SK-N-SH (cell line): ENCODE measurements around the gene SLC13A1. TPM values are rescaled to one million over a fixed set of nuclear protein-coding genes. Genes with fewer than 3 reads are reported as not detected.

Experiments used
- CTCF ChIA-PET: fragments of 300-600, 350-600 bp; formaldehyde crosslinking; extraction: SDS; loops from one replicate; lab custom pipeline; 2021; lab: Yijun Ruan, JAX
- POLR2A ChIA-PET: fragments of 350-600 bp; sonication (Branson Sonifier 250); formaldehyde crosslinking; extraction: SDS; loops from one replicate; lab custom pipeline; 2020; ENCODE audit warnings: antibody characterized with exemption, inconsistent platforms; lab: Yijun Ruan, JAX
- DNase-seq: peaks from one replicate; pipeline ENCODE4 v3.0.0; 2012
- H2AFZ ChIP-seq: fragments of 200-600 bp; sonication (generic); 2 replicates; pipeline ENCODE4 v1.8.1; 2016; ENCODE audit warnings: antibody characterized with exemption, mild to moderate bottlenecking, low read depth
- H3F3A ChIP-seq: fragments of 200-600 bp; sonication (generic); replicated peaks from 2 replicates; pipeline ENCODE3; 2016; ENCODE audit warnings: antibody characterized with exemption, mild to moderate bottlenecking; ENCODE audit not compliant: insufficient read depth
- H3K27ac ChIP-seq, 2 experiments: fragments of 200-500 bp in 1 of 2; fragments of 200-600 bp in 1 of 2; sonication (Bioruptor generic) in 1 of 2; sonication (generic), shearing (Covaris generic) in 1 of 2; 2 replicates each; pipeline versions ENCODE4 v1.5.1 to v1.6.1; 2014 to 2016; ENCODE audit warnings: low read depth in 2 of 2, inconsistent platforms in 1 of 2, low read length in 1 of 2, mild to moderate bottlenecking in 1 of 2, mixed read lengths in 1 of 2
- H3K27me3 ChIP-seq: fragments of 200-600 bp; sonication (generic), shearing (Covaris generic); 2 replicates; pipeline ENCODE4 v1.6.1; 2016; ENCODE audit warnings: mixed run types; ENCODE audit not compliant: insufficient read depth
- H3K36me3 ChIP-seq, 2 experiments: fragments of 200-500 bp in 1 of 2; fragments of 200-600 bp in 1 of 2; sonication (Bioruptor generic) in 1 of 2; sonication (generic) in 1 of 2; replicated peaks in 1 of 2; 2 replicates each; pipeline versions ENCODE3 to v1.5.1; 2014 to 2016; ENCODE audit warnings: low read length in 1 of 2, mild to moderate bottlenecking in 1 of 2; ENCODE audit not compliant: insufficient read depth in 2 of 2, control insufficient read depth in 1 of 2
- H3K4me1 ChIP-seq, 2 experiments: fragments of 200-500 bp in 1 of 2; fragments of 200-600 bp in 1 of 2; sonication (Bioruptor generic) in 1 of 2; sonication (generic), shearing (Covaris generic) in 1 of 2; 2 replicates each; pipeline versions ENCODE4 v1.5.1 to v1.6.1; 2014 to 2016; ENCODE audit warnings: low read depth in 1 of 2, low read length in 1 of 2, mixed run types in 1 of 2; ENCODE audit not compliant: insufficient read depth in 2 of 2, control insufficient read depth in 1 of 2
- H3K4me2 ChIP-seq: fragments of 200-600 bp; sonication (generic), shearing (Covaris generic); 2 replicates; pipeline ENCODE4 v1.6.1; 2017; ENCODE audit warnings: mixed run types
- H3K4me3 ChIP-seq, 2 experiments: fragments of 200-500 bp in 1 of 2; fragments of 200-600 bp in 1 of 2; sonication (Bioruptor generic) in 1 of 2; sonication (generic), shearing (Covaris generic) in 1 of 2; 2 replicates each; pipeline versions ENCODE4 v1.5.1 to v1.8.1; 2014 to 2016; ENCODE audit warnings: low read depth in 2 of 2, inconsistent platforms in 1 of 2, low read length in 1 of 2, mild to moderate bottlenecking in 1 of 2, mixed read lengths in 1 of 2, moderate library complexity in 1 of 2
- H3K79me2 ChIP-seq: fragments of 200-600 bp; sonication (generic); 2 replicates; pipeline ENCODE4 v1.8.1; 2017; ENCODE audit warnings: mild to moderate bottlenecking; ENCODE audit not compliant: insufficient read depth
- H3K9ac ChIP-seq: fragments of 200-600 bp; sonication (generic); 2 replicates; pipeline ENCODE4 v1.6.1; 2017; ENCODE audit warnings: mixed run types
- H3K9me2 ChIP-seq: fragments of 200-600 bp; sonication (generic); 2 replicates; pipeline ENCODE4 v1.6.1; 2017; ENCODE audit warnings: mixed run types
- H3K9me3 ChIP-seq: fragments of 200-600 bp; sonication (generic); 2 replicates; pipeline ENCODE4 v1.6.1; 2017; ENCODE audit warnings: mixed run types, mild to moderate bottlenecking, moderate library complexity
- H4K20me1 ChIP-seq: fragments of 200-600 bp; sonication (generic); 2 replicates; pipeline ENCODE4 v1.6.1; 2017; ENCODE audit warnings: mild to moderate bottlenecking, mixed run types; ENCODE audit not compliant: insufficient read depth
- ELF1 ChIP-seq: IDR thresholded peaks from 2 replicates; pipeline ENCODE4 v1.4.0; 2012
- EP300 ChIP-seq, 2 experiments: IDR thresholded peaks; 2 replicates each; pipeline versions ENCODE4 v1.4.0 to v1.6.1; 2012; ENCODE audit warnings: borderline replicate concordance in 1 of 2, low read depth in 1 of 2, low read length in 1 of 2
- FOXJ3 ChIP-seq: sonication (generic); formaldehyde crosslinking; IDR thresholded peaks from 2 replicates; pipeline ENCODE4 v1.5.1; 2020; ENCODE audit warnings: mild to moderate bottlenecking, missing genetic modification reagents
- JUND ChIP-seq: IDR thresholded peaks from 2 replicates; pipeline ENCODE4 v1.4.0; 2012
- MXI1 ChIP-seq: IDR thresholded peaks from 2 replicates; pipeline ENCODE4 v1.6.1; 2012; ENCODE audit warnings: mild to moderate bottlenecking, low read depth, low read length, improper control_type of control experiment
- RCOR1 ChIP-seq: fragments of 150-350 bp; IDR thresholded peaks from 2 replicates; pipeline ENCODE4 v1.6.1; 2017; ENCODE audit warnings: antibody characterized with exemption, low read length
- REST ChIP-seq: IDR thresholded peaks from 2 replicates; pipeline ENCODE4 v1.6.1; 2012; ENCODE audit warnings: mild to moderate bottlenecking, low read depth, low read length, moderate library complexity
- RFX5 ChIP-seq: IDR thresholded peaks from 2 replicates; pipeline ENCODE4 v1.6.1; 2012; ENCODE audit warnings: mild to moderate bottlenecking, improper control_type of control experiment, low read length
- USF1 ChIP-seq: IDR thresholded peaks from 2 replicates; pipeline ENCODE4 v1.4.0; 2012; ENCODE audit warnings: low read depth, borderline replicate concordance
- WGBS: methylation state at CpG from one replicate; pipeline ENCODE4 v1.1.6; 2017; ENCODE audit warnings: low lambda C conversion rate; 5-methylcytosine and 5-hydroxymethylcytosine counted together
- polyA plus RNA-seq, 3 experiments: library from polyadenylated mRNA; depleted of rRNA; stranded (reverse); fragments of >200 nt; gene quantifications; 2 replicates each; pipeline ENCODE4 v1.2.3, GENCODE V29; 2012
- TF ChIP-seq, protein P1 (sequence below): fragments of 150-350 bp; IDR thresholded peaks from 2 replicates; pipeline ENCODE4 v1.6.1; 2016; ENCODE audit warnings: mild to moderate bottlenecking, low read depth, low read length
- TF ChIP-seq, protein P2 (sequence below): IDR thresholded peaks from 2 replicates; pipeline ENCODE4; 2012
- TF ChIP-seq, protein P3 (sequence below): fragments of 150-350 bp; IDR thresholded peaks from 2 replicates; pipeline ENCODE4 v1.6.1; 2017; ENCODE audit warnings: antibody characterized with exemption, low read length, low read depth, borderline replicate concordance
- TF ChIP-seq, protein P4 (sequence below): IDR thresholded peaks from 2 replicates; pipeline ENCODE4 v1.4.0; 2012; ENCODE audit warnings: low read depth

The SLC13A1 gene
- polyA plus RNA-seq, 1 of the 3 experiments (the other 2 are of a cell fraction): not detected

DNA sequence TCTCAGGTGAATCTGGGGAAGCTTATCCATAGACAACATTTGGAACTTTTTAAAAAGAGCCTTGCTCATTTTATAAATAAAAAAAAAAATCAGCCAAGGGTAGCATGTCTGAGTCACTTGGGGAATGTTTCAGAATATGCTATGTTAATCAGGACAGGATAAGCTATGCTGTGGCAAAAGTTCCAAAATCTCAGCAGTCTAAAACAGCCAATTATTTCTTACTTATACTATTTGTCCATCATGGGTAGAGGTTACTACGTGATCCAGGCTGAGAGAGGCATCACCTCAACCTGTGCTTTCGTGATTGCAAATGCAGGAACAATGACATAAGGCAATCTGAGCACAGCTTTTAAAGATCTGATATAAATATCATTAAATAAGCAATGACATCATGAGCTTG, 6.5 kb downstream of the SLC13A1 start:
- no peaks in the 10 kb centered on the region for H4K20me1 ChIP-seq
- H3K9me3 ChIP-seq: no peaks in the 10 kb centered on the region
- H3K9ac ChIP-seq: no peak overlapping the region
- H3K27ac ChIP-seq: no peak overlapping the region
- POLR2A ChIA-PET: no interaction called here
- H3K4me2 ChIP-seq: no peak overlapping the region
- H2AFZ ChIP-seq: no peak overlapping the region
- H3K4me3 ChIP-seq: no peak overlapping the region
- WGBS: 17% methylated on average over 2 of the region's 2 CpGs
- no peaks in the 10 kb centered on the region; a peak in 1 of 4 replicates for H3K4me1 ChIP-seq
- no peaks in the 10 kb centered on the region for H3K36me3 ChIP-seq
- CTCF ChIA-PET: interaction anchor here (1.0 to 1.3 kb wide), 2 partner anchors 13 to 176 kb away, joined by 3 to 4 read pairs; no protein-coding TSS in a partner anchor
- no peaks in the 10 kb centered on the region for H3F3A ChIP-seq
- no peaks in the 10 kb centered on the region for H3K9me2 ChIP-seq
- TF ChIP-seq EP300 (IDR thresholded peaks at IDR 0.05; ENCODE audit: borderline replicate concordance in 1 of 2, low read depth in 1 of 2, low read length in 1 of 2) (no peak), JUND (no peak), RFX5 (no peak), USF1 (no peak), REST (no peak), MXI1 (no peak)
- TF ChIP-seq, protein P1, sequence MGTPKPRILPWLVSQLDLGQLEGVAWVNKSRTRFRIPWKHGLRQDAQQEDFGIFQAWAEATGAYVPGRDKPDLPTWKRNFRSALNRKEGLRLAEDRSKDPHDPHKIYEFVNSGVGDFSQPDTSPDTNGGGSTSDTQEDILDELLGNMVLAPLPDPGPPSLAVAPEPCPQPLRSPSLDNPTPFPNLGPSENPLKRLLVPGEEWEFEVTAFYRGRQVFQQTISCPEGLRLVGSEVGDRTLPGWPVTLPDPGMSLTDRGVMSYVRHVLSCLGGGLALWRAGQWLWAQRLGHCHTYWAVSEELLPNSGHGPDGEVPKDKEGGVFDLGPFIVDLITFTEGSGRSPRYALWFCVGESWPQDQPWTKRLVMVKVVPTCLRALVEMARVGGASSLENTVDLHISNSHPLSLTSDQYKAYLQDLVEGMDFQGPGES: no peak
- TF ChIP-seq, protein P2, sequence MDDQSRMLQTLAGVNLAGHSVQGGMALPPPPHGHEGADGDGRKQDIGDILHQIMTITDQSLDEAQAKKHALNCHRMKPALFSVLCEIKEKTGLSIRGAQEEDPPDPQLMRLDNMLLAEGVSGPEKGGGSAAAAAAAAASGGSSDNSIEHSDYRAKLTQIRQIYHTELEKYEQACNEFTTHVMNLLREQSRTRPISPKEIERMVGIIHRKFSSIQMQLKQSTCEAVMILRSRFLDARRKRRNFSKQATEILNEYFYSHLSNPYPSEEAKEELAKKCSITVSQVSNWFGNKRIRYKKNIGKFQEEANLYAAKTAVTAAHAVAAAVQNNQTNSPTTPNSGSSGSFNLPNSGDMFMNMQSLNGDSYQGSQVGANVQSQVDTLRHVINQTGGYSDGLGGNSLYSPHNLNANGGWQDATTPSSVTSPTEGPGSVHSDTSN: no peak
- H3K79me2 ChIP-seq: no peaks in the 10 kb centered on the region
- H3K27me3 ChIP-seq: no peaks in the 10 kb centered on the region
- no peak for DNase-seq

- Histone ChIP-seq H3K4me3 (no peak overlapping the region), H3K36me3 (no peaks in the 10 kb centered on the region), H4K20me1 (no peaks in the 10 kb centered on the region), H2AFZ (no peak overlapping the region), H3K9me3 (no peaks in the 10 kb centered on the region), H3F3A (no peaks in the 10 kb centered on the region), H3K27ac (no peak overlapping the region), H3K4me2 (no peak overlapping the region), H3K9me2 (no peaks in the 10 kb centered on the region), H3K9ac (no peak overlapping the region), H3K79me2 (no peaks in the 10 kb centered on the region), H3K4me1 (no peaks in the 10 kb centered on the region), H3K27me3 (no peaks in the 10 kb centered on the region)
- DNase-seq: no peak
- ChIA-PET POLR2A (interaction anchor here (0.6 kb wide), 1 partner anchor 27 kb away, joined by 3 read pairs; no protein-coding TSS in a partner anchor), CTCF (interaction anchor here (1.3 to 2.1 kb wide), 2 partner anchors 37 to 176 kb away, joined by 4 to 5 read pairs; no protein-coding TSS in a partner anchor)
- TF ChIP-seq, protein P3, sequence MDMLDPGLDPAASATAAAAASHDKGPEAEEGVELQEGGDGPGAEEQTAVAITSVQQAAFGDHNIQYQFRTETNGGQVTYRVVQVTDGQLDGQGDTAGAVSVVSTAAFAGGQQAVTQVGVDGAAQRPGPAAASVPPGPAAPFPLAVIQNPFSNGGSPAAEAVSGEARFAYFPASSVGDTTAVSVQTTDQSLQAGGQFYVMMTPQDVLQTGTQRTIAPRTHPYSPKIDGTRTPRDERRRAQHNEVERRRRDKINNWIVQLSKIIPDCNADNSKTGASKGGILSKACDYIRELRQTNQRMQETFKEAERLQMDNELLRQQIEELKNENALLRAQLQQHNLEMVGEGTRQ: no peak
- TF ChIP-seq RCOR1 (no peak), ELF1 (no peak), FOXJ3 (CRISPR knock-in tag) (no peak)
- TF ChIP-seq, protein P4, sequence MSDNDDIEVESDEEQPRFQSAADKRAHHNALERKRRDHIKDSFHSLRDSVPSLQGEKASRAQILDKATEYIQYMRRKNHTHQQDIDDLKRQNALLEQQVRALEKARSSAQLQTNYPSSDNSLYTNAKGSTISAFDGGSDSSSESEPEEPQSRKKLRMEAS: no peak
- 5% methylated on average over 1 of the region's 1 CpG for WGBS
Measured at GRCh38 chr7:123191132-123191531, 8.6 kb downstream of the SLC13A1 start.
